Activated T-helper 17 cell treated with anti-CD3 and anti-CD28 coated beads, Interleukin-2, amount 50 U/mL, for 72 hours (primary cell): ENCODE data around the gene WDR91. TPM values are rescaled to one million over a fixed set of nuclear protein-coding genes. Genes with fewer than 3 reads are reported as not detected.

Experiments used
- total RNA-seq, 2 donors: library from RNA; stranded (reverse); gene quantifications; one replicate each; pipeline ENCODE4 v1.2.3, GENCODE V29; 2022

The WDR91 gene
- total RNA-seq, 2 donors from 2014 or later: 7.8 to 8.6 TPM

Other genes with a start within 250 kb of the WDR91 start
- 1 to 10 TPM; 1.8 to 2.3 TPM for gene AGBL3, start 225.0 kb downstream of the WDR91 start, total RNA-seq
- gene TMEM140, start 63.5 kb downstream of the WDR91 start, total RNA-seq: 10 to 100 TPM; 11.7 to 16.6 TPM
- gene CYREN, start 40.8 kb downstream of the WDR91 start, total RNA-seq: 10 to 100 TPM; 26.9 to 30.5 TPM
- gene STRA8, start 22.3 kb upstream of the WDR91 start, total RNA-seq: not detected